MCF 10A (cell line): ENCODE results near the gene ZNF488. TPM values are rescaled to one million over a fixed set of nuclear protein-coding genes. Genes with fewer than 3 reads are reported as not detected.

ENCODE experiments used
- BruUV-seq: library from RNA; stranded (reverse); fragments of 400-500 nt; replicated peaks from 2 replicates; lab custom pipeline; 2021; lab: Mats Ljungman, UMichigan
- CTCF ChIA-PET: fragments of 300-600 bp; sonication (Branson Sonifier 250); formaldehyde crosslinking; extraction: SDS; loops from one replicate; lab custom pipeline; 2021; ENCODE audit warnings: antibody characterized with exemption, inconsistent platforms; lab: Yijun Ruan, JAX
- POLR2A ChIA-PET: fragments of 300-600, 350-650 bp; sonication (Branson Sonifier 250); formaldehyde crosslinking; extraction: SDS; loops from one replicate; lab custom pipeline; 2020; ENCODE audit warnings: antibody characterized with exemption, inconsistent platforms; lab: Yijun Ruan, JAX
- DNase-seq: peaks from one replicate; pipeline ENCODE4 v3.0.0-alpha.2; 2018; ENCODE audit not compliant: unreplicated experiment
- H3K27ac Mint-ChIP-seq: one replicate; pipeline ENCODE4 v1.8.0; 2022; ENCODE audit warnings: mild to moderate bottlenecking, low read depth, mixed read lengths; ENCODE audit not compliant: unreplicated experiment
- H3K27me3 Mint-ChIP-seq: one replicate; pipeline ENCODE4 v1.8.0; 2022; ENCODE audit warnings: mixed read lengths; ENCODE audit not compliant: insufficient read depth, unreplicated experiment
- H3K36me3 Mint-ChIP-seq: one replicate; pipeline ENCODE4 v1.8.0; 2022; ENCODE audit warnings: mild to moderate bottlenecking, moderate library complexity, mixed read lengths; ENCODE audit not compliant: insufficient read depth, unreplicated experiment
- H3K4me1 Mint-ChIP-seq: one replicate; pipeline ENCODE4 v1.8.0; 2022; ENCODE audit warnings: mixed read lengths; ENCODE audit not compliant: insufficient read depth, unreplicated experiment
- H3K4me3 Mint-ChIP-seq: one replicate; pipeline ENCODE4 v1.8.0; 2022; ENCODE audit warnings: mild to moderate bottlenecking, moderate library complexity, mixed read lengths; ENCODE audit not compliant: unreplicated experiment
- H3K9me3 Mint-ChIP-seq: one replicate; pipeline ENCODE4 v1.8.0; 2022; ENCODE audit warnings: mixed read lengths; ENCODE audit not compliant: unreplicated experiment
- CTCF ChIP-seq: fragments of 200-600 bp; IDR thresholded peaks from one replicate; pipeline ENCODE4 v1.8.0; 2022; ENCODE audit warnings: antibody characterized with exemption, mild to moderate bottlenecking; ENCODE audit not compliant: unreplicated experiment
- intact Hi-C: fragments of 100-400 bp; cut with micrococcal nuclease; formaldehyde crosslinking; loops from 2 replicates; pipeline ENCODE4 v1.14.1; 2022
- total RNA-seq: library from RNA; stranded (reverse); gene quantifications from 2 replicates; pipeline ENCODE4 v1.2.3, GENCODE V29; 2022

The ZNF488 gene
- total RNA-seq, 1 experiment from 2014 or later, result 0.12 TPM

- intact Hi-C loops, result no loop called here
- H3K9me3 Mint-ChIP-seq, result no peaks in the 10 kb centered on the region
- H3K27ac Mint-ChIP-seq, result no peak overlapping the region
- ChIA-PET POLR2A (no interaction called here), CTCF (no interaction called here)
- no peaks in the 10 kb centered on the region for H3K27me3 Mint-ChIP-seq
- H3K36me3 Mint-ChIP-seq, result no peaks in the 10 kb centered on the region
- BruUV-seq, result no TSS peak
- no peak for TF ChIP-seq CTCF
- H3K4me3 Mint-ChIP-seq, result no peak overlapping the region
- DNase-seq, result no peak
- peaks cover 6% of the 10 kb centered on the region for H3K4me1 Mint-ChIP-seq
Observed at GRCh38 chr10:47412177-47412730, 28.2 kb upstream of the ZNF488 start.

DNA sequence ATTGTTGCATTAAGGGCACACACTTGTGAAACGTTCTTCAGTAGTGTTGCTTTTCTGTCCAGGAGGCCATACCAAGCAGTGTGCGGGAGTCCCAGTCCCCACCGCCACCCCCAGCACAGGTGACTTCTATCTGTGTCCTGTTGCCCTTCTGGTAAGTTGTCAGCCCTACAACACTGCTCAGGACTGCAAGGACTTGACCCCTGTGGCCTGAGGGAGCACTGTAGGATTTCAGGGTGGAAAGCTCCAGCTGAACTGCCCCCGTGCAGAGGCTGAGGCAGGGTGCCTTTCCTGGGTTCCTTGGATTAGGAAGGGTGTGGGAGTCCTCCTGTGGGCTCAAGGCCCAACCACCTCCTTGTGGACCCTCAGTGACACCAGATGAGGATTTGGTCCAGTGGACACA is 26.8 kb upstream of the ZNF488 start:
- Mint-ChIP-seq H3K9me3 (no peaks in the 10 kb centered on the region), H3K27me3 (no peaks in the 10 kb centered on the region), H3K4me3 (no peak overlapping the region), H3K36me3 (no peaks in the 10 kb centered on the region), H3K4me1 (peaks cover 6% of the 10 kb centered on the region), H3K27ac (no peak overlapping the region)
- no peak for DNase-seq
- ChIA-PET POLR2A (no interaction called here), CTCF (interaction anchor here (0.9 kb wide), 1 partner anchor 15 kb away, joined by 3 read pairs; no protein-coding TSS in a partner anchor)
- no peak for TF ChIP-seq CTCF
- intact Hi-C loops, result no loop called here
- BruUV-seq, result no TSS peak

DNA sequence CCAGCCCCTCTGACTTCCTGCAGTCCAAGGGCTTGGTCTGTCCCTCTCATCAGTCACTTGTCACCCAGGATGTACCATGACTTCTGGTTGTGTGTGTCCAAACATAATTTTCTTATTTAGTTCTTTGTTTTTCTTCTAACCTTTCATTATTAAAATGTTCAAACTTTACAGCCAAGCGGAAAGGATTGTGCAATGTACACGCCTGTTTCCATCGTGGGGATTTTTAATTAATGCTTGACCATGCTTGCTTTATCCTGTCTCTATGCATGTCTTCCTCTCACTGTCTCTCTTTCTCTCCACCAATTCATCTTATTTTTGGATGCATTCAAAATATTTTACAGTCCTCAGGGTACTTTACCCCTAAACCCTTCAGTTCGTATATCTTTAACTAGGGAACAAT is 26.2 kb upstream of the ZNF488 start:
- BruUV-seq, result no TSS peak
- Mint-ChIP-seq H3K9me3 (no peaks in the 10 kb centered on the region), H3K27ac (no peak overlapping the region), H3K4me1 (peaks cover 6% of the 10 kb centered on the region), H3K36me3 (no peaks in the 10 kb centered on the region), H3K4me3 (no peak overlapping the region), H3K27me3 (no peaks in the 10 kb centered on the region)
- no peak for DNase-seq
- CTCF ChIA-PET, result interaction anchor here (0.9 kb wide), 1 partner anchor 14 kb away, joined by 3 read pairs; no protein-coding TSS in a partner anchor
- POLR2A ChIA-PET, result no interaction called here
- intact Hi-C loops, result no loop called here
- TF ChIP-seq CTCF, result no peak

- no peaks in the 10 kb centered on the region for H3K9me3 Mint-ChIP-seq
- intact Hi-C loops, result no loop called here
- TF ChIP-seq CTCF, result no peak
- H3K27me3 Mint-ChIP-seq, result no peaks in the 10 kb centered on the region
- no TSS peak for BruUV-seq
- H3K4me1 Mint-ChIP-seq, result peaks cover 6% of the 10 kb centered on the region
- POLR2A ChIA-PET, result no interaction called here
- H3K27ac Mint-ChIP-seq, result no peak overlapping the region
- CTCF ChIA-PET, result no interaction called here
- no peaks in the 10 kb centered on the region for H3K36me3 Mint-ChIP-seq
- no peak overlapping the region for H3K4me3 Mint-ChIP-seq
- DNase-seq, result no peak
Observed at GRCh38 chr10:47409866-47410256, 25.8 kb upstream of the ZNF488 start.
